ENCODE results near the gene TNFAIP3. TPM values are rescaled to one million over a fixed set of nuclear protein-coding genes. Genes with fewer than 3 reads are reported as not detected.
"Not testable (repeated sequence)": the region's sequence is repeated elsewhere in the genome, so short reads cannot be mapped to it uniquely, and the experiment has no call there.

The TNFAIP3 gene
- total RNA-seq, 2 donors from 2014 or later: 9.6 to 12.5 TPM

GRCh38 chr6:137882225-137882961 lies 15.3 kb downstream of the TNFAIP3 start:
- TF ChIP-seq CTCF (IDR thresholded peaks at IDR 0.05) (no peak), POLR2A (IDR thresholded peaks at IDR 0.05) (no peak)
- DNase-seq (no peak), ATAC-seq (no peak)
- intact Hi-C loops (cut with DNase I): no loop called here
- Histone ChIP-seq H3K27ac (peak overlapping the region in 1 of 4 donors; percentile 10), H3K27me3 (no peaks in the 10 kb centered on the region), H3K36me3 (replicated peaks in 1 of 2; ENCODE audit: insufficient read depth in 1 of 2, low read depth in 2 of 2) (peaks cover 34 to 38% of the 10 kb centered on the region in 2 donors), H3K9me3 (no peaks in the 10 kb centered on the region), H3K4me1 (no peaks in the 10 kb centered on the region), H3K4me3 (no peak overlapping the region)
- WGBS, 2 donors: 89 to 90% methylated on average over 2 of the region's 2 CpGs

GRCh38 chr6:137883400-137884148 lies 16.5 kb downstream of the TNFAIP3 start:
- no peaks in the 10 kb centered on the region for H3K4me1 ChIP-seq
- no peak overlapping the region for H3K4me3 ChIP-seq
- no peak for TF ChIP-seq CTCF (IDR thresholded peaks at IDR 0.05)
- TF ChIP-seq POLR2A (IDR thresholded peaks at IDR 0.05): no peak
- intact Hi-C loops (cut with DNase I): no loop called here
- H3K27me3 ChIP-seq: no peaks in the 10 kb centered on the region
- ATAC-seq: no peak
- H3K36me3 ChIP-seq (replicated peaks in 1 of 2; ENCODE audit: insufficient read depth in 1 of 2, low read depth in 2 of 2): peaks cover 32 to 33% of the 10 kb centered on the region in 2 donors
- WGBS, 2 donors: 62 to 73% methylated on average over 7 of the region's 7 CpGs
- no peaks in the 10 kb centered on the region for H3K9me3 ChIP-seq
- peak overlapping the region in 1 of 4 donors; percentile 44 for H3K27ac ChIP-seq
- DNase-seq: no peak

- intact Hi-C loops (cut with DNase I): no loop called here
- H3K27me3 ChIP-seq: no peaks in the 10 kb centered on the region
- DNase-seq: no peak
- H3K27ac ChIP-seq: no peak overlapping the region
- no peak for ATAC-seq
- no peaks in the 10 kb centered on the region for H3K4me1 ChIP-seq
- H3K4me3 ChIP-seq: no peak overlapping the region
- H3K9me3 ChIP-seq: no peaks in the 10 kb centered on the region
- no peak for TF ChIP-seq POLR2A (IDR thresholded peaks at IDR 0.05)
- no peak for TF ChIP-seq CTCF (IDR thresholded peaks at IDR 0.05)
- WGBS, 2 donors: 82 to 83% methylated on average over 5 of the region's 5 CpGs
- H3K36me3 ChIP-seq (replicated peaks in 1 of 2; ENCODE audit: insufficient read depth in 1 of 2, low read depth in 2 of 2): peaks cover 25 to 26% of the 10 kb centered on the region in 2 donors
Measured at GRCh38 chr6:137884149-137884909, 17.3 kb downstream of the TNFAIP3 start.

GRCh38 chr6:137884910-137885229 lies 17.8 kb downstream of the TNFAIP3 start:
- H3K27ac ChIP-seq; H3K27me3 ChIP-seq; H3K4me1 ChIP-seq; intact Hi-C loops (cut with DNase I); H3K4me3 ChIP-seq; H3K9me3 ChIP-seq; ATAC-seq; DNase-seq: not testable (repeated sequence)
- peaks cover 19 to 20% of the 10 kb centered on the region in 2 donors for H3K36me3 ChIP-seq (replicated peaks in 1 of 2; ENCODE audit: insufficient read depth in 1 of 2, low read depth in 2 of 2)

GRCh38 chr6:137886226-137886625 lies 19.2 kb downstream of the TNFAIP3 start:
- H3K4me1 ChIP-seq; DNase-seq; ATAC-seq; H3K9me3 ChIP-seq; intact Hi-C loops (cut with DNase I); H3K27ac ChIP-seq; H3K4me3 ChIP-seq; H3K27me3 ChIP-seq: not testable (repeated sequence)
- WGBS, 2 donors: 89 to 90% methylated on average over 3 of the region's 3 CpGs
- peaks cover 7 to 12% of the 10 kb centered on the region in 2 donors for H3K36me3 ChIP-seq (replicated peaks in 1 of 2; ENCODE audit: insufficient read depth in 1 of 2, low read depth in 2 of 2)
